ENCODE data around the gene PDZD2. TPM values are rescaled to one million over a fixed set of nuclear protein-coding genes. Genes with fewer than 3 reads are reported as not detected.
A peak's percentile ranks its signal among the peaks of the same experiment; 100 is the strongest.

The PDZD2 gene
- total and polyA plus RNA-seq, 8 donors = 16.2 to 49.8 (median 20.4) TPM

DNA sequence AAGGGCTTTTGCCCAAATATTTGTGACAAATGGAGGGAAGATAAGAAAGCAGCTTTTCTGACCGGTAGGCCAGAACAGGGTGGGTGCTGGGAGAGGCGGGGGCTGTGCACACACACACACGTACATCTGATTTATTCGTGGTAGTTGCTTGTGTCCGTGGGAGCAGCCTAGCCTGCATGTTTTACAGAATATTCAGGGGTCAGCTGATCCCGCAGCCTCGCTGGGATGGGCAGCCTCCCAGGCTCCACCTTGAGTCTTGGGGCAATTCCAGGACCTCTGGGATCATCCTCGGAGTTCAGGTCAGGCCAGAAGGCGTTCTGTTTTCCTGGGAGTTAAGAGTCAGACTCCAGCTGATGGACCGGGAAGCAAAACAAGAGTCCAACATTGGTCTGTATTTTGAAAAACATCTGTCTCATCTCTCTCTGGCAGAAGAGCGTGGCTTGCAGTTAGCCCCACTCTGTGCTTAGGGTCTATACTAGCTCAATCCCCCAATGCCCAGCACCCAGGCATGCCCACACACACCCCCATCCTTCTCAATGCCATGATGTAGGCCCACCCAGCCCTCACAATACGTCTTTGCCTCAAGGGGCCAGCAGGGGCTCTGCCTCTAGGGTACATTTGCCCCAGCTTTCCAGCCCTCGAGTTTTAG lies 324.6 kb downstream of the PDZD2 start:
- no peak for DNase-seq
- Histone ChIP-seq H3K36me3 (no peaks in the 10 kb centered on the region), H3K27ac (peak overlapping the region; percentile 57 to 77), H3K4me1 (peaks cover 16 to 20% of the 10 kb centered on the region in 2 donors), H3K4me3 (no peak overlapping the region), H3K27me3 (no peaks in the 10 kb centered on the region), H3K9me3 (no peaks in the 10 kb centered on the region)
- peak; percentile 3 for ATAC-seq
- TF ChIP-seq, protein P1, sequence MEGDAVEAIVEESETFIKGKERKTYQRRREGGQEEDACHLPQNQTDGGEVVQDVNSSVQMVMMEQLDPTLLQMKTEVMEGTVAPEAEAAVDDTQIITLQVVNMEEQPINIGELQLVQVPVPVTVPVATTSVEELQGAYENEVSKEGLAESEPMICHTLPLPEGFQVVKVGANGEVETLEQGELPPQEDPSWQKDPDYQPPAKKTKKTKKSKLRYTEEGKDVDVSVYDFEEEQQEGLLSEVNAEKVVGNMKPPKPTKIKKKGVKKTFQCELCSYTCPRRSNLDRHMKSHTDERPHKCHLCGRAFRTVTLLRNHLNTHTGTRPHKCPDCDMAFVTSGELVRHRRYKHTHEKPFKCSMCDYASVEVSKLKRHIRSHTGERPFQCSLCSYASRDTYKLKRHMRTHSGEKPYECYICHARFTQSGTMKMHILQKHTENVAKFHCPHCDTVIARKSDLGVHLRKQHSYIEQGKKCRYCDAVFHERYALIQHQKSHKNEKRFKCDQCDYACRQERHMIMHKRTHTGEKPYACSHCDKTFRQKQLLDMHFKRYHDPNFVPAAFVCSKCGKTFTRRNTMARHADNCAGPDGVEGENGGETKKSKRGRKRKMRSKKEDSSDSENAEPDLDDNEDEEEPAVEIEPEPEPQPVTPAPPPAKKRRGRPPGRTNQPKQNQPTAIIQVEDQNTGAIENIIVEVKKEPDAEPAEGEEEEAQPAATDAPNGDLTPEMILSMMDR (IDR thresholded peaks at IDR 0.05) = no peak
- intact Hi-C loops (cut with DNase I) = no loop called here

DNA sequence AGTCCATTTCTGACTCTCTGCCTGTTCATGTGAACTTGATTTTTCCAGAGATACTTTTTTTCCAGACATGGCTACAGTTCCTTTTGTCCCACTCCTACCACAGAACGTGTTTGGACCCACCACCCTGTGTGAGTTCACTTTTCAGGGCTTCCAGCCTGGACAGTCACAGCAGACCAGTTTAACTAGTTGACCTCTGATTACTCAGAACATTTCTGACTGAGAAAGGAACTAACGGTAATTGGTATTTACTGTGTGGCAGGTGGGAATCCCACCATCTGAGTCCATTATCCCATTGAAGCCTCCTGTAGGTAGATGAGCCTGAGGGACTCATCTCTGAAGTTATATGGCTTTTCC lies 325.1 kb downstream of the PDZD2 start:
- H3K36me3 ChIP-seq = no peaks in the 10 kb centered on the region
- TF ChIP-seq, protein P1 (IDR thresholded peaks at IDR 0.05) = no peak
- H3K27ac ChIP-seq = peak overlapping the region; percentile 57 to 77
- ATAC-seq (no peak), DNase-seq (no peak)
- H3K4me1 ChIP-seq = peaks cover 16 to 20% of the 10 kb centered on the region in 2 donors
- H3K4me3 ChIP-seq = no peak overlapping the region
- intact Hi-C loops (cut with DNase I) = no loop called here
- H3K9me3 ChIP-seq = no peaks in the 10 kb centered on the region
- no peaks in the 10 kb centered on the region for H3K27me3 ChIP-seq

DNA sequence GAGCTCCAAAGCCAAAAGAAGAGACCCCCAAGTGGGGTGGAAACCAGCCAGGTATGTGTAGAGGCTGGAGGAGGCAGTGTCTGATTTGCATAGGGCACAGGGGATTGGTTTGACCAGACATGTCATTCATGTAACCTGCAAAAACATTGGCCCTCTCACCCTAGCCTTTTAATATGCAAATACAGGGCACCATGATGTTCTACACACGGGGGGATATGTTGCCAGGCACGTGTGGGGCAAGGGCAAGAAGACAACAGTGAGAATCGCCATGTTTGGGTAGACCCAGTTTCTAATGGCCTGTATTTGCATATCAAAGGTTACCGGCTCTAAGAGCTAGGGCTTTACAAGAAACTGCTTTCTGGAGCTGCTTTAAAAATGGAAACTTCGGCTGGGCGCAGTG lies 326.3 kb downstream of the PDZD2 start:
- peaks cover 16 to 20% of the 10 kb centered on the region in 2 donors for H3K4me1 ChIP-seq
- ATAC-seq (no peak), DNase-seq (no peak)
- TF ChIP-seq, protein P1 (IDR thresholded peaks at IDR 0.05) = no peak
- H3K36me3 ChIP-seq = no peaks in the 10 kb centered on the region
- intact Hi-C loops (cut with DNase I) = no loop called here
- H3K27ac ChIP-seq = no peak overlapping the region
- no peaks in the 10 kb centered on the region for H3K9me3 ChIP-seq
- no peak overlapping the region for H3K4me3 ChIP-seq
- no peaks in the 10 kb centered on the region for H3K27me3 ChIP-seq

DNA sequence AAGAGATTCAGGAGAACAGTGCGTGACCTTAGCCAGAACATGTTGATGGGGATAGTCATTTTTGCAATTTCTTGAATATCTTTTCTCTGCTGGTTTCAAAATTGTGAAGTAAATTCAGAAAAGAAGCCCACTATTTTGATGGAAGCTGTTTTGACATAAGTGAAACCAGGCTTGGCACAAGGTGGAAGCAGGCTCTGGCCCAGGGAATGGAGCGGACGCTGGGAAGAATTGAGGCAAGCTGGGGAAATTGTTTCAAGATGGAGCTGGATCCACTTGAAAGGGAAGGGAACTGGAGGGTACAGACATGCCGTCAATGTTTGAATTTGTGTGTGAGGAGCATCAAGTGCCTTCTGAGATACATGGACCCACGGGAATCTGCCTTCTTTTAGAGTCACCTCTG lies 328.0 kb downstream of the PDZD2 start:
- peaks cover 12 to 17% of the 10 kb centered on the region in 2 donors for H3K4me1 ChIP-seq
- TF ChIP-seq, protein P1 (IDR thresholded peaks at IDR 0.05) = no peak
- intact Hi-C loops (cut with DNase I) = no loop called here

DNA sequence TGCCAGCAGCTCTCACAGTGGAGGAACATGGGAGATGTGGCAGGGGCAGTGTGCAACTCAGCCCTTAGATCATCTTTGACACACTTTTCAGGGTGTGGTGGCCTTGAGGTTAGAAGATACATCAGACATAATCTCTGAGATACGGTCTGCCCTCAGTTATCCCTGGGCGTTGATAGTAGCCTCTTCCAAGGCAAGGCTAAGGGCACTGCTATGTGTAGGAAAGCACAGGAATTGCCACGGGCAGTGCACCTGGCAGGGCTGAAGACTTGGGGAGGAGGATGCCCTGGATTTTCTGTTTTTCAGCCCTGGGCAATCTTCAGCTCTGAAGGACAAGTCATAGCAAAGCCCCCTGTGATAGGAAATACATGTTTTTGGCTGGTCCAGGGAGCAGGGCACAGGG lies 328.5 kb downstream of the PDZD2 start:
- TF ChIP-seq, protein P1 (IDR thresholded peaks at IDR 0.05) = no peak
- Histone ChIP-seq H3K27ac (no peak overlapping the region), H3K4me3 (no peak overlapping the region), H3K9me3 (no peaks in the 10 kb centered on the region), H3K36me3 (no peaks in the 10 kb centered on the region), H3K27me3 (no peaks in the 10 kb centered on the region), H3K4me1 (peaks cover 10 to 14% of the 10 kb centered on the region in 2 donors)
- intact Hi-C loops (cut with DNase I) = no loop called here
- ATAC-seq (no peak), DNase-seq (no peak)

More for the DNA sequence above, 328.0 kb downstream of the PDZD2 start:
- no peaks in the 10 kb centered on the region for H3K9me3 ChIP-seq
- no peak for ATAC-seq
- DNase-seq = no peak
- H3K27me3 ChIP-seq = no peaks in the 10 kb centered on the region
- no peak overlapping the region for H3K4me3 ChIP-seq
- no peaks in the 10 kb centered on the region for H3K36me3 ChIP-seq
- no peak overlapping the region for H3K27ac ChIP-seq

All from left lung (tissue), 10 donors.